K562 (cell line): Measurements from ENCODE around the gene ABI3BP. TPM values are rescaled to one million over a fixed set of nuclear protein-coding genes. Genes with fewer than 3 reads are reported as not detected.

ENCODE experiments used
- ATAC-seq: fragments of 200-7000 bp; cut with Tn5 transposase; 3 replicates; pipeline ENCODE4 v1.9.1; 2020; ENCODE audit warnings: moderate library complexity
- BruUV-seq: library from RNA; stranded (reverse); fragments of 400-500 nt; replicated peaks from 2 replicates; lab custom pipeline; 2021; lab: Mats Ljungman, UMichigan
- CTCF ChIA-PET: fragments of 300-600 bp; formaldehyde crosslinking; extraction: SDS; loops from one replicate; lab custom pipeline; 2021; ENCODE audit warnings: low intra/inter-chr PET ratio; lab: Yijun Ruan, JAX
- POLR2A ChIA-PET: fragments of 300-600, 350-650 bp; sonication (Branson Sonifier 250); formaldehyde crosslinking; extraction: SDS; loops from one replicate; lab custom pipeline; 2021; ENCODE audit warnings: antibody characterized with exemption, inconsistent platforms; lab: Yijun Ruan, JAX
- DNase-seq, 4 experiments: peaks; one replicate each; pipeline versions ENCODE4 v3.0.0 to v3.0.0-alpha.2; 2011 to 2018; ENCODE audit warnings: low spot score in 3 of 4, mixed read lengths in 3 of 4; ENCODE audit errors: extremely low read depth in 1 of 4
- FAIRE-seq: peaks from 2 replicates; lab custom pipeline; 2011; peaks lifted over from hg19 to GRCh38; lab: Jason Lieb, UNC
- H2AFZ ChIP-seq: 2 replicates; pipeline ENCODE4 v1.6.0; 2011; ENCODE audit warnings: low read depth, low read length, control low read depth, inconsistent platforms
- H3K27ac ChIP-seq: fragments of 200-600 bp; 3 replicates; pipeline ENCODE4 v1.8.0; 2011; ENCODE audit warnings: low read depth, mild to moderate bottlenecking, control low read depth, inconsistent platforms, low read length, moderate library complexity, mixed read lengths; ENCODE audit errors: extremely low read depth
- H3K27me3 ChIP-seq, 2 experiments: fragments of 300-600 bp in 1 of 2; 2 replicates in 1 of 2; 3 replicates in 1 of 2; pipeline versions ENCODE4 v1.6.0 to v1.8.0; 2011; ENCODE audit warnings: inconsistent platforms in 2 of 2, low read length in 2 of 2, mild to moderate bottlenecking in 1 of 2, mixed read lengths in 1 of 2, moderate library complexity in 1 of 2; ENCODE audit not compliant: control insufficient read depth in 2 of 2, insufficient read depth in 2 of 2
- H3K36me3 ChIP-seq: fragments of 300-600 bp; 3 replicates; pipeline ENCODE4 v1.8.0; 2011; ENCODE audit warnings: mild to moderate bottlenecking, low read length, inconsistent platforms; ENCODE audit not compliant: control insufficient read depth, insufficient read depth
- H3K4me1 ChIP-seq, 2 experiments: fragments of 200-600 bp in 1 of 2; replicated peaks in 1 of 2; 2 replicates in 1 of 2; 3 replicates in 1 of 2; pipeline versions ENCODE4 v1.5.1 to v1.8.0; 2011; ENCODE audit warnings: inconsistent platforms in 2 of 2, low read length in 2 of 2, mild to moderate bottlenecking in 1 of 2, mixed read lengths in 1 of 2, moderate library complexity in 1 of 2; ENCODE audit not compliant: control insufficient read depth in 2 of 2, insufficient read depth in 2 of 2
- H3K4me2 ChIP-seq: 2 replicates; pipeline ENCODE4 v1.6.1; 2011; ENCODE audit warnings: low read length, control low read depth, inconsistent platforms, mixed read lengths; ENCODE audit not compliant: insufficient read depth
- H3K4me3 ChIP-seq: fragments of 200-600 bp; sonication (generic), shearing (Covaris generic); 2 replicates; pipeline ENCODE4 v1.5.1; 2016; ENCODE audit warnings: control low read depth, inconsistent platforms
- H3K79me2 ChIP-seq: fragments of 200-600 bp; 3 replicates; pipeline ENCODE4 v1.8.0; 2011; ENCODE audit warnings: low read length, inconsistent platforms; ENCODE audit not compliant: control insufficient read depth, insufficient read depth
- H3K9ac ChIP-seq, 2 experiments: 2 replicates each; pipeline versions ENCODE4 v1.6.0 to v1.6.1; 2011; ENCODE audit warnings: low read depth in 2 of 2, low read length in 2 of 2, control low read depth in 1 of 2, inconsistent platforms in 1 of 2, mild to moderate bottlenecking in 1 of 2, mixed read lengths in 1 of 2; ENCODE audit not compliant: insufficient read depth in 1 of 2
- H3K9me1 ChIP-seq: one replicate; pipeline ENCODE4 v1.6.0; 2011; ENCODE audit warnings: inconsistent platforms, mild to moderate bottlenecking, low read length, moderate library complexity; ENCODE audit not compliant: control insufficient read depth, insufficient read depth
- H3K9me3 ChIP-seq: replicated peaks from 2 replicates; pipeline ENCODE4 v1.5.1; 2011; ENCODE audit warnings: low read depth, low read length, inconsistent platforms; ENCODE audit not compliant: control insufficient read depth, insufficient read depth
- H4K20me1 ChIP-seq: replicated peaks from 2 replicates; pipeline ENCODE4 v1.6.1; 2011; ENCODE audit warnings: low read length, inconsistent platforms, mixed read lengths; ENCODE audit not compliant: control insufficient read depth, insufficient read depth
- ARID1B ChIP-seq: fragments of 450-650 bp; IDR thresholded peaks from 2 replicates; pipeline ENCODE4 v1.6.1; 2016; ENCODE audit warnings: antibody characterized with exemption, mild to moderate bottlenecking, inconsistent platforms
- CBFA2T2 ChIP-seq: fragments of 450-650 bp; conservative IDR thresholded peaks from 2 replicates; pipeline ENCODE4 v1.6.1; 2017; ENCODE audit warnings: mild to moderate bottlenecking
- CBFA2T3 ChIP-seq: fragments of 450-650 bp; IDR thresholded peaks from 2 replicates; pipeline ENCODE4 v1.6.1; 2017
- DPF2 ChIP-seq: fragments of 450-650 bp; IDR thresholded peaks from 2 replicates; pipeline ENCODE4 v1.6.1; 2016
- NFIC ChIP-seq: fragments of 450-650 bp; IDR thresholded peaks from 2 replicates; pipeline ENCODE4 v1.6.1; 2017; ENCODE audit warnings: mild to moderate bottlenecking, inconsistent platforms
- SMARCA4 ChIP-seq: fragments of 450-650 bp; IDR thresholded peaks from 2 replicates; pipeline ENCODE4 v1.6.1; 2016
- SPI1 ChIP-seq: IDR thresholded peaks from 2 replicates; pipeline ENCODE4 v1.6.1; 2011; ENCODE audit warnings: low read depth, low read length, control low read depth, borderline replicate concordance
- TAL1 ChIP-seq: fragments of 450-650 bp; IDR thresholded peaks from 2 replicates; pipeline ENCODE4 v1.6.1; 2016; ENCODE audit warnings: mild to moderate bottlenecking
- TCF3 ChIP-seq: sonication (generic); formaldehyde crosslinking; IDR thresholded peaks from 2 replicates; pipeline ENCODE4 v1.4.0; 2020; ENCODE audit warnings: mild to moderate bottlenecking, missing genetic modification reagents
- TEAD4 ChIP-seq, 2 experiments: sonication (generic) in 1 of 2; formaldehyde crosslinking in 1 of 2; IDR thresholded peaks; 2 replicates each; pipeline versions ENCODE4 v1.6.1 to v1.8.0; 2012 to 2022; ENCODE audit warnings: borderline replicate concordance in 1 of 2, inconsistent platforms in 1 of 2, low read length in 1 of 2, mild to moderate bottlenecking in 1 of 2, missing genetic modification reagents in 1 of 2
- WGBS: fragments of 100-300 bp; shearing (Covaris generic); methylation state at CpG from one replicate; pipeline ENCODE4 v1.1.6; 2016; ENCODE audit warnings: low coverage, mixed read lengths; ENCODE audit not compliant: insufficient coverage; ENCODE audit errors: missing lambda C conversion rate; 5-methylcytosine and 5-hydroxymethylcytosine counted together
- in situ Hi-C: fragments of 300-500 bp; cut with MboI; formaldehyde crosslinking; loops from 4 replicates; pipeline ENCODE4 v1.15.0; 2018; ENCODE audit warnings: inconsistent platforms, mixed read lengths
- intact Hi-C: fragments of 100-400 bp; cut with micrococcal nuclease; formaldehyde crosslinking; loops from 2 replicates; pipeline ENCODE4 v1.14.2; 2022
- polyA plus RNA-seq, 8 experiments: library from polyadenylated mRNA; depleted of rRNA in 4 of 8; stranded (reverse) in 5 of 8; unstranded in 3 of 8; fragments of >200 nt; fragmentation: Nextera tagmentation in 2 of 8; fragmentation: Illumina TruSeq in 1 of 8; extraction: Ambion mirVana in 2 of 8; extraction: Trizol in 1 of 8; gene quantifications; 2 replicates each; pipeline versions ENCODE4 v1.2.1 to v1.2.3, GENCODE V29; 2011 to 2014; ENCODE audit warnings: inconsistent platforms in 1 of 8, missing spikeins in 1 of 8
- total RNA-seq, 7 experiments: library from RNA; depleted of rRNA in 6 of 7; stranded (reverse); fragments of >200 nt in 6 of 7; fragmentation: Illumina TruSeq in 2 of 7; extraction: Trizol in 2 of 7; gene quantifications; 2 replicates each; pipeline versions ENCODE4 v1.2.1 to v1.2.3, GENCODE V29; 2011 to 2021; ENCODE audit warnings: low replicate concordance in 1 of 7
- TF ChIP-seq, protein P1 (sequence below): sonication (generic); formaldehyde crosslinking; IDR thresholded peaks from 2 replicates; pipeline ENCODE4 v1.8.1; 2023; ENCODE audit warnings: mild to moderate bottlenecking, missing genetic modification reagents, moderate library complexity
- TF ChIP-seq, protein P2 (sequence below), 2 experiments: fragments of 250-450 bp in 1 of 2; fragments of 450-650 bp in 1 of 2; sonication (Bioruptor Pico) in 1 of 2; IDR thresholded peaks; 2 replicates each; pipeline versions ENCODE4 v1.6.1 to v1.8.0; 2016 to 2021; ENCODE audit warnings: mild to moderate bottlenecking in 2 of 2, moderate library complexity in 2 of 2, missing compliant biosample characterization in 1 of 2, missing genetic modification characterization in 1 of 2
- TF ChIP-seq, protein P3 (sequence below): fragments of 200-800 bp; sonication (Bioruptor generic); IDR thresholded peaks from 2 replicates; pipeline ENCODE4 v1.6.1; 2017; ENCODE audit warnings: missing genetic modification characterization, missing compliant biosample characterization
- TF ChIP-seq, protein P4 (sequence below): sonication (generic); IDR thresholded peaks from 2 replicates; pipeline ENCODE4 v1.6.1; 2016
- TF ChIP-seq, protein P5 (sequence below): fragments of 250-450 bp; sonication (Bioruptor Pico); IDR thresholded peaks from 2 replicates; pipeline ENCODE4 v1.5.1; 2021; ENCODE audit warnings: mild to moderate bottlenecking

ABI3BP gene
- total and polyA plus RNA-seq, 9 of the 15 experiments (the other 6 are each of a cell fraction or from before 2014, with no cell fraction given) = 0.01 to 0.24 (median 0.06) TPM; not detected in 5

DNA sequence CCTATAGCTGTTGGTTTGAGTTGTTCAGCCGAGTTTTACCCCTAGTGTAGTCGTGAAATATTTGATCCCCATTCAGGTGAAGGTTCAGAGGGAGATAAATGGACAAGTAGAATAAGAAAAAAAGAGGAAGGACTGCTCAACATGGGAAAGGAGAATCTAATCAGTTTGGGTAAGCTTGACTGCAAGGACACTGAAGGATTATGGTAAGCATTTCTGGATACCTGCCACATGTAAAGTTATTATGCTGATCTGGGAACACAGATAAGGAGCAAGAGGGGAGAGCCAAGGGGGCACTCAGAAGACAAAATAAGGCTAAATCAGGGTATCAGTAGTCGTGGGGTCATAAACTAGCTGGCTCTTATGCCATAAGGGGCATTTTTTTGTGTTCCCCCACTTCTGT is 234.1 kb downstream of the ABI3BP start:
- BruUV-seq = no TSS peak
- DNase-seq (peak in 2 of 4 experiments; percentile 6 to 27), ATAC-seq (peak; percentile 55), FAIRE-seq (no peak)
- H3K36me3 ChIP-seq = peaks cover 4% of the 10 kb centered on the region; the same call in 2 of the 3 replicates
- intact Hi-C loops = no loop called here
- CTCF ChIA-PET = no interaction called here
- in situ Hi-C loops = no loop called here
- TF ChIP-seq CBFA2T3 (peak; percentile 55), NFIC (peak; percentile 68), TCF3 (peak; percentile 34; the same call in 1 of the 2 replicates), CBFA2T2 (peak; percentile 16; the same call in 1 of the 2 replicates), TEAD4 (IDR thresholded peaks at IDR 0.05; ENCODE audit: low read length) (peak; percentile 72), TEAD4 (CRISPR knock-in tag; IDR thresholded peaks at IDR 0.05; ENCODE audit: borderline replicate concordance) (no peak), SPI1 (0 out of 2 replicates have a peak, but pooled peaks have one; percentile 12), TAL1 (peak; percentile 34; the same call in 1 of the 2 replicates), DPF2 (0 out of 2 replicates have a peak, but pooled peaks have one; percentile 16), ARID1B (peak; percentile 64), SMARCA4 (0 out of 2 replicates have a peak, but pooled peaks have one; percentile 24)
- TF ChIP-seq, protein P1, sequence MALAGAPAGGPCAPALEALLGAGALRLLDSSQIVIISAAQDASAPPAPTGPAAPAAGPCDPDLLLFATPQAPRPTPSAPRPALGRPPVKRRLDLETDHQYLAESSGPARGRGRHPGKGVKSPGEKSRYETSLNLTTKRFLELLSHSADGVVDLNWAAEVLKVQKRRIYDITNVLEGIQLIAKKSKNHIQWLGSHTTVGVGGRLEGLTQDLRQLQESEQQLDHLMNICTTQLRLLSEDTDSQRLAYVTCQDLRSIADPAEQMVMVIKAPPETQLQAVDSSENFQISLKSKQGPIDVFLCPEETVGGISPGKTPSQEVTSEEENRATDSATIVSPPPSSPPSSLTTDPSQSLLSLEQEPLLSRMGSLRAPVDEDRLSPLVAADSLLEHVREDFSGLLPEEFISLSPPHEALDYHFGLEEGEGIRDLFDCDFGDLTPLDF (CRISPR knock-in tag) = no peak
- TF ChIP-seq, protein P2, sequence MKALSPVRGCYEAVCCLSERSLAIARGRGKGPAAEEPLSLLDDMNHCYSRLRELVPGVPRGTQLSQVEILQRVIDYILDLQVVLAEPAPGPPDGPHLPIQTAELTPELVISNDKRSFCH (CRISPR knock-in tag; IDR thresholded peaks at IDR 0.05) = no peak
- TF ChIP-seq, protein P2 (tag; IDR thresholded peaks at IDR 0.05) = peak; percentile 75; the same call in 1 of the 2 replicates
- TF ChIP-seq, protein P3, sequence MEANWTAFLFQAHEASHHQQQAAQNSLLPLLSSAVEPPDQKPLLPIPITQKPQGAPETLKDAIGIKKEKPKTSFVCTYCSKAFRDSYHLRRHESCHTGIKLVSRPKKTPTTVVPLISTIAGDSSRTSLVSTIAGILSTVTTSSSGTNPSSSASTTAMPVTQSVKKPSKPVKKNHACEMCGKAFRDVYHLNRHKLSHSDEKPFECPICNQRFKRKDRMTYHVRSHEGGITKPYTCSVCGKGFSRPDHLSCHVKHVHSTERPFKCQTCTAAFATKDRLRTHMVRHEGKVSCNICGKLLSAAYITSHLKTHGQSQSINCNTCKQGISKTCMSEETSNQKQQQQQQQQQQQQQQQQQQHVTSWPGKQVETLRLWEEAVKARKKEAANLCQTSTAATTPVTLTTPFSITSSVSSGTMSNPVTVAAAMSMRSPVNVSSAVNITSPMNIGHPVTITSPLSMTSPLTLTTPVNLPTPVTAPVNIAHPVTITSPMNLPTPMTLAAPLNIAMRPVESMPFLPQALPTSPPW (CRISPR knock-in tag) = no peak
- TF ChIP-seq, protein P4, sequence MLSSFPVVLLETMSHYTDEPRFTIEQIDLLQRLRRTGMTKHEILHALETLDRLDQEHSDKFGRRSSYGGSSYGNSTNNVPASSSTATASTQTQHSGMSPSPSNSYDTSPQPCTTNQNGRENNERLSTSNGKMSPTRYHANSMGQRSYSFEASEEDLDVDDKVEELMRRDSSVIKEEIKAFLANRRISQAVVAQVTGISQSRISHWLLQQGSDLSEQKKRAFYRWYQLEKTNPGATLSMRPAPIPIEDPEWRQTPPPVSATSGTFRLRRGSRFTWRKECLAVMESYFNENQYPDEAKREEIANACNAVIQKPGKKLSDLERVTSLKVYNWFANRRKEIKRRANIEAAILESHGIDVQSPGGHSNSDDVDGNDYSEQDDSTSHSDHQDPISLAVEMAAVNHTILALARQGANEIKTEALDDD = peak; percentile 41; the same call in 1 of the 2 replicates
- TF ChIP-seq, protein P5, sequence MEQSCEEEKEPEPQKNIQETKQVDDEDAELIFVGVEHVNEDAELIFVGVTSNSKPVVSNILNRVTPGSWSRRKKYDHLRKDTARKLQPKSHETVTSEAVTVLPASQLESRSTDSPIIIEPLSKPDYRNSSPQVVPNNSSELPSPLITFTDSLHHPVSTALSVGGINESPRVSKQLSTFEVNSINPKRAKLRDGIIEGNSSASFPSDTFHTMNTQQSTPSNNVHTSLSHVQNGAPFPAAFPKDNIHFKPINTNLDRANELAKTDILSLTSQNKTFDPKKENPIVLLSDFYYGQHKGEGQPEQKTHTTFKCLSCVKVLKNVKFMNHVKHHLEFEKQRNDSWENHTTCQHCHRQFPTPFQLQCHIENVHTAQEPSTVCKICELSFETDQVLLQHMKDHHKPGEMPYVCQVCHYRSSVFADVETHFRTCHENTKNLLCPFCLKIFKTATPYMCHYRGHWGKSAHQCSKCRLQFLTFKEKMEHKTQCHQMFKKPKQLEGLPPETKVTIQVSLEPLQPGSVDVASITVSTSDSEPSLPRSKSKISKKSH = no peak
- TF ChIP-seq, all 486 proteins: peak for 12
- Histone ChIP-seq H3K4me2 (no peak overlapping the region), H3K9me3 (no peaks in the 10 kb centered on the region), H3K4me3 (no peak overlapping the region), H3K27me3 (no peaks in the 10 kb centered on the region), H3K4me1 (no peaks in the 10 kb centered on the region; a peak in 2 of 5 replicates), H3K9me1 (no peaks in the 10 kb centered on the region), H3K9ac (no peak overlapping the region), H2AFZ (no peak overlapping the region), H4K20me1 (no peaks in the 10 kb centered on the region), H3K27ac (no peak overlapping the region), H3K79me2 (no peaks in the 10 kb centered on the region)
- POLR2A ChIA-PET = interaction anchor here (0.7 to 1.5 kb wide), 5 partner anchors 10 to 18 kb away, joined by 3 to 5 read pairs (median 3); no protein-coding TSS in a partner anchor
- 2% methylated on average over 3 of the region's 3 CpGs for WGBS
